ENCODE measurements around the gene ZMYND8. TPM values are rescaled to one million over a fixed set of nuclear protein-coding genes. Genes with fewer than 3 reads are reported as not detected.

Gene ZMYND8
- total RNA-seq, 1 experiment from 2014 or later: 11.6 TPM

GRCh38 chr20:47373206-47373733 is 16.8 kb upstream of the ZMYND8 start:
- H3K9ac ChIP-seq (ENCODE audit: low read length): no peak overlapping the region
- ChIA-PET POLR2A (ENCODE audit: unreplicated experiment) (no interaction called here), CTCF (interaction anchor here (0.7 to 1.0 kb wide), 2 partner anchors 69 to 595 kb away, joined by 3 to 8 read pairs; no protein-coding TSS in a partner anchor)
- H3K4me2 ChIP-seq (ENCODE audit: low read length): no peak overlapping the region
- H3K9me2 ChIP-seq (replicated peaks; ENCODE audit: low read length): no peaks in the 10 kb centered on the region
- no peaks in the 10 kb centered on the region for H3K9me3 ChIP-seq (ENCODE audit: low read length)
- H3K27ac ChIP-seq (ENCODE audit: low read length): no peak overlapping the region
- H3K4me3 ChIP-seq (ENCODE audit: low read length): no peak overlapping the region
- no peak for DNase-seq
- intact Hi-C loops (cut with micrococcal nuclease): no loop called here
- no peaks in the 10 kb centered on the region for H3F3A ChIP-seq (ENCODE audit: low read length, unreplicated experiment)
- no peaks in the 10 kb centered on the region for H3K79me2 ChIP-seq (ENCODE audit: low read length)
- H2AFZ ChIP-seq (ENCODE audit: low read length): peak overlapping the region; percentile 52; the same call in 1 of the 2 replicates
- peaks cover 11% of the 10 kb centered on the region for H3K4me1 ChIP-seq (ENCODE audit: insufficient read depth, low read length)
- H3K36me3 ChIP-seq (ENCODE audit: low read depth, low read length): no peaks in the 10 kb centered on the region
- no peak for ATAC-seq
- BruUV-seq (replicated peaks): no TSS peak
- H3K27me3 ChIP-seq (ENCODE audit: low read length): no peaks in the 10 kb centered on the region
- TF ChIP-seq EZH2 (IDR thresholded peaks at IDR 0.05; ENCODE audit: low read length, unreplicated experiment): no peak
- no peak for TF ChIP-seq EZH2phosphoT487 (IDR thresholded peaks at IDR 0.05; ENCODE audit: borderline replicate concordance, low read length)
- no peak for TF ChIP-seq CTCF (conservative IDR thresholded peaks at IDR 0.05; ENCODE audit: low read depth, low read length)
- H4K20me1 ChIP-seq (ENCODE audit: low read length): no peaks in the 10 kb centered on the region

GRCh38 chr20:47370850-47371782 is 14.6 kb upstream of the ZMYND8 start:
- Histone ChIP-seq H3K4me3 (ENCODE audit: low read length) (no peak overlapping the region), H2AFZ (ENCODE audit: low read length) (0 out of 2 replicates have a peak overlapping the region, but pooled peaks have one; percentile 40), H3K4me1 (ENCODE audit: insufficient read depth, low read length) (peaks cover 11% of the 10 kb centered on the region), H3F3A (ENCODE audit: low read length, unreplicated experiment) (no peaks in the 10 kb centered on the region), H3K27ac (ENCODE audit: low read length) (no peak overlapping the region), H3K36me3 (ENCODE audit: low read depth, low read length) (no peaks in the 10 kb centered on the region), H3K4me2 (ENCODE audit: low read length) (no peak overlapping the region), H3K79me2 (ENCODE audit: low read length) (no peaks in the 10 kb centered on the region), H3K9ac (ENCODE audit: low read length) (no peak overlapping the region), H3K9me2 (replicated peaks; ENCODE audit: low read length) (no peaks in the 10 kb centered on the region), H3K27me3 (ENCODE audit: low read length) (no peaks in the 10 kb centered on the region), H4K20me1 (ENCODE audit: low read length) (no peaks in the 10 kb centered on the region), H3K9me3 (ENCODE audit: low read length) (no peaks in the 10 kb centered on the region)
- intact Hi-C loops (cut with micrococcal nuclease): no loop called here
- BruUV-seq (replicated peaks): no TSS peak
- ChIA-PET CTCF (no interaction called here), POLR2A (ENCODE audit: unreplicated experiment) (interaction anchor here (0.7 kb wide), 1 partner anchor 223 kb away, joined by 5 read pairs; no protein-coding TSS in a partner anchor)
- TF ChIP-seq EZH2 (IDR thresholded peaks at IDR 0.05; ENCODE audit: low read length, unreplicated experiment): no peak
- TF ChIP-seq CTCF (conservative IDR thresholded peaks at IDR 0.05; ENCODE audit: low read depth, low read length): no peak
- no peak for TF ChIP-seq EZH2phosphoT487 (IDR thresholded peaks at IDR 0.05; ENCODE audit: borderline replicate concordance, low read length)
- ATAC-seq (peak; percentile 58; the same call in 1 of the 2 replicates), DNase-seq (peak; percentile 26)
